HFF-Myc (cell line): ENCODE data around the gene DHX16.

Source experiments
- DNase-seq: peaks from one replicate; pipeline ENCODE4 v3.0.0-alpha.2; 2011; ENCODE audit warnings: low read depth; ENCODE audit errors: extremely low read depth
- H3K4me3 ChIP-seq: replicated peaks from 2 replicates; pipeline ENCODE4 v1.5.1; 2011; ENCODE audit warnings: low read depth, mild to moderate bottlenecking, control low read depth, low read length
- CTCF ChIP-seq: IDR thresholded peaks from 2 replicates; pipeline ENCODE4 v1.5.1; 2012; ENCODE audit warnings: mild to moderate bottlenecking, low read depth, low read length, control low read depth; ENCODE audit errors: missing control alignments

The DHX16 gene

GRCh38 chr6:30691208-30691847, 18.5 kb upstream of the DHX16 start:
- no peak for DNase-seq
- TF ChIP-seq CTCF: no peak
- peak overlapping the region; percentile 56 for H3K4me3 ChIP-seq

DNA sequence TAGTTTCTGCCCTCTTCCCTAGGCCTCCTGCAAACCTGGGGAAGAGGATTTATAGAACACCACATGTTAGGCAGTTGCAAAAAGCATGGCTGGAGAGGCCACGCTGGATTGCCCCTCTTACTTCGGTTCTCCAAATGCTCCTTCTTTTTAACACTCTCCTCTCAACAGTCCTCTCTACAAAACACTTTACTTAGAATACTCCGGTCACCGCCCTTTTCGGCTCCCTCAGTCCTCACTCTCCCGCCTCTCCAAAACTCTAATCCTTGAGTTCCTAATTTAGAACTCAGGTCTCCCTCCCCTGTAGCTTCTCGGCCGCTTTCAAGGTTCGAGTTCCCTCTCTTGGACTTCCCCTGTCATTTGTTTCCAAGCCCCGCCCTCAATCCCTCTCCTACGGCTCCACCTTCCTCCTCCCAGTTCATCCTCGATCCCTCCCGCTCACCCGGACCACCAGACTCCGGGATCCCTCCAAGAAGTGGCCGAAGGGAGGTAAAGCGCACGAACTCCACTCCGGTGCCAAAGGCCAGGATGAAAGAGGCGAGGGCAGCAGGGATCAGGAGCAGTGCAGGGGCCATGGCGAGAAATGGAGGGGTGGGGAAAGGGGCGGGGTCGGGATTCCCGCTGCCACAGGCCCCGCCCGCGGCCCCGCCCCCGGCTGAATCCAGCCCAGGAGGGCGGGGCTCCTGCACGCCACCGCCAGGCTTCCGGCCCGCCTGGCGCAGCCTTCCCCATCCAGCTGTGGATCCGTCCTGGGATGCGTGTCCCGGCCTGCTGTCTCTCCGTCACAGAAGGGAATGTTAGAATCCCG, 17.8 kb upstream of the DHX16 start, which contains the start of gene NRM:
TSS of gene NRM (minus strand) at position 582 of the 805 bp plus-strand sequence. CDS start at position 572, 10 bp downstream.
- DNase-seq: peak; percentile 72
- no peak for TF ChIP-seq CTCF
- peak within 1 kb of the TSS; percentile 56 for H3K4me3 ChIP-seq

DNA sequence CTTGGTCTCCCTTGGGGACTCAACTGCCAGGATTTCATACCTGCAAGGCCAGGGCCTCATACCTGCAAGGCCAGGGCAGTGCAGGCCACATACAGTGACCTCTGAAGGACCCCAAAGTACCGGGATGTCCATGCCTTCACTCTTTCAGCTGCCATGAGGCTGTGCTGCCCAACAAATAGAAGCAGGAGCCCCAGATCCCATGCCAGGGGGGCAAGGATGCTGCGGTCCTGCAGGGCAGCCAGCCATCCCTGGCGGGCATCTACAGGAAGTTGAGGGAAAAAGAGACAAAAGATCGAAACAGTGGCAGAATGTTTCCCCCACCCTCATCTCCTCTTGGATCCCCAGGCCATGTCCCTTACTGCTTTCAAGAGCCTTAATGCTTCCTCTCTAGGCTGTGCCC, 17.2 kb upstream of the DHX16 start:
- H3K4me3 ChIP-seq: peak overlapping the region; percentile 56
- TF ChIP-seq CTCF: no peak
- DNase-seq: no peak

- peak overlapping the region; percentile 56 for H3K4me3 ChIP-seq
These were observed 16.4 kb upstream of the DHX16 start for GRCh38 chr6:30689022-30689865.

GRCh38 chr6:30688569-30688968, 15.8 kb upstream of the DHX16 start:
- no peak for TF ChIP-seq CTCF
- DNase-seq: no peak
- H3K4me3 ChIP-seq: peak overlapping the region; percentile 79

More at GRCh38 chr6:30689022-30689865, 16.4 kb upstream of the DHX16 start:
- TF ChIP-seq CTCF: no peak
- DNase-seq: no peak

DNA sequence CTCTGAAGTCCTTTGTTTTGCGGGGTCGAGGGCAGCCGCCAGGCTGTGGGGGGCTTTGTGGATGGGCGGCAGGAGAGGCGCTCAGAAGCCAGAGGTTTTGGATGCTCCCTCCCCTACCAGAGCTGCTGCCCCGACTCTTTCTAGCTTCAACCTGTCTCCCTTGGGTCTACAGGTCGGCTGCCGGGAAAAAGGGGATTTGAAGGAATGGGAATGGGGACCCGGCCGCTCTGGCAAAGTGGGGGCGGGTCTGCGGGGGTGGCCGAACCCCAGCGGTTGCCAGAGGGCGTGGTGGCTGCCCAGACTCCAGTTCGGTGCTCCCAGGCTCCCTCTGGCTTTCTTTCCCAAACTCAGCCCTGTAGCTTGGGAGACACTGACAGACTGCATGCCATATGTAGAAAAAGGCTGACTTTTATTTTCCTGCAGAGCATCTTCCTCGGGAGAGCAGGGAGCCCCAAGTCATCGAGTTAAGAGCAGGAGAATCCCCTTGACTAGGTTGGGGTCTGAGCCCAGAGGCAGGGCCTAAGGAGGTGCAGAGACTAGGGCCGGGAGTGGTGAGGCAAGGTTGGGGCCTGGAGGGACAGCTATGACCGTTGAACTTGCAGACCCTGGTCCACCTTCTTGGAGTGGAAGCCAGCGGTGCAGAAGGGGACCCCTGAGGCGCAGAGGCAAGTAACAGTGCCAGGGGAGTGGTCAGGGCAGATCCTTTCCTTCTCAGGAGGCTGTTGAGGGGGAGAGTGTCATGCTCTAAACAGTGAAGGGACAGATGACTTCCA, 15.0 kb upstream of the DHX16 start:
- H3K4me3 ChIP-seq: peak overlapping the region; percentile 79
- no peak for DNase-seq
- peak; percentile 22 for TF ChIP-seq CTCF
